Measurements from ENCODE around the gene VCAN.

DNA sequence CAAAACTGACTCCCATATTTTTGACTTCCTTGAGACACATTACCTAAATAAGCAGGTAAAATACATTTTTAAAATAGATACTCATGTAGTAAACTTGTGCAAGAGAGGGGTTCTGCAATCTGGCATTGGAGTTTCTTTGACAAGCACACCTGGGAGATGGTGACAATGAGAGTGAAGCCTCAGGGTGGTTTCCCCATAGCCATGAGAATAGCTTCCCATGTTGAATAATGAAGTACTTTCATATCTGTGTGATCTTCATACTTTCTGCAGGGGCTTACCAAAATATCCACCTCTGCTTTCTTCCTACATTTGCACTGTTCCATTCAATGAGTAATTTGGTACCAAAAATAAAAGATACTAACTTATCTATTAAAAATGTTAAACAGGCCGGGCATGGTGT lies 44.7 kb upstream of the VCAN start:
- no peak for TF ChIP-seq EZH2phosphoT487 (IDR thresholded peaks at IDR 0.05; ENCODE audit: low read length)
- TF ChIP-seq EZH2 (optimal IDR thresholded peaks at IDR 0.05; ENCODE audit: low read depth, low read length): no peak

Data from MM.1S (cell line).